ENCODE results near the gene ITGA6.
A peak's percentile ranks its signal among the peaks of the same experiment; 100 is the strongest.

The ITGA6 gene

DNA sequence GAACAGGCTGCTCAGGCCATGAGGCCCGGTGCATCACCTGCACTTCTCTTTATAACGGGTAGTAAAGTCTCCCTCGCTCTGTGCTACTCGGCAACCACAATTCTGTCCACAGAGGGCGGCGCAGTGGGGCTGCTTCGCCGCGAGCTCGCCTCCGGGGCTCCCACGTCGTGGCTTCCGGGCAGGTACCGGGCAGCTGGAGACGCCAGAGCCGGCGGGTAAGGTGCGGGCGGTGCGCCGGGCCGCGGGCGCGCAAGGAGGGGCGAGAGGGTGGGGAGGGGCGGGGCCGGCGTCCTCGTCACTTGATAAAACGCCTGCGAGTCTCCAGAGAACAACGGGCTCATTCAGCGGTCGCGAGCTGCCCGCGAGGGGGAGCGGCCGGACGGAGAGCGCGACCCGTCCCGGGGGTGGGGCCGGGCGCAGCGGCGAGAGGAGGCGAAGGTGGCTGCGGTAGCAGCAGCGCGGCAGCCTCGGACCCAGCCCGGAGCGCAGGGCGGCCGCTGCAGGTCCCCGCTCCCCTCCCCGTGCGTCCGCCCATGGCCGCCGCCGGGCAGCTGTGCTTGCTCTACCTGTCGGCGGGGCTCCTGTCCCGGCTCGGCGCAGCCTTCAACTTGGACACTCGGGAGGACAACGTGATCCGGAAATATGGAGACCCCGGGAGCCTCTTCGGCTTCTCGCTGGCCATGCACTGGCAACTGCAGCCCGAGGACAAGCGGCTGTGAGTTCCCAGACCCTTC is at the start of gene ITGA6:
ITGA6 (plus strand) TSS at position 331 of the 734 bp plus-strand sequence.
- DNase-seq (ENCODE audit: low read depth, low spot score): no peak
- H3K27ac ChIP-seq: peak within 1 kb of the TSS; percentile 95

GRCh38 chr2:172380436-172381274 is 46.7 kb upstream of the ITGA6 start:
- no peak overlapping the region for H3K27ac ChIP-seq
- no peak for DNase-seq (ENCODE audit: low read depth, low spot score)

GRCh38 chr2:172381275-172382027 is 45.9 kb upstream of the ITGA6 start:
- no peak for DNase-seq (ENCODE audit: low read depth, low spot score)
- H3K27ac ChIP-seq: no peak overlapping the region

GRCh38 chr2:172387361-172387760 is 40.0 kb upstream of the ITGA6 start:
- no peak overlapping the region for H3K27ac ChIP-seq
- no peak for DNase-seq (ENCODE audit: low read depth, low spot score)

DNA sequence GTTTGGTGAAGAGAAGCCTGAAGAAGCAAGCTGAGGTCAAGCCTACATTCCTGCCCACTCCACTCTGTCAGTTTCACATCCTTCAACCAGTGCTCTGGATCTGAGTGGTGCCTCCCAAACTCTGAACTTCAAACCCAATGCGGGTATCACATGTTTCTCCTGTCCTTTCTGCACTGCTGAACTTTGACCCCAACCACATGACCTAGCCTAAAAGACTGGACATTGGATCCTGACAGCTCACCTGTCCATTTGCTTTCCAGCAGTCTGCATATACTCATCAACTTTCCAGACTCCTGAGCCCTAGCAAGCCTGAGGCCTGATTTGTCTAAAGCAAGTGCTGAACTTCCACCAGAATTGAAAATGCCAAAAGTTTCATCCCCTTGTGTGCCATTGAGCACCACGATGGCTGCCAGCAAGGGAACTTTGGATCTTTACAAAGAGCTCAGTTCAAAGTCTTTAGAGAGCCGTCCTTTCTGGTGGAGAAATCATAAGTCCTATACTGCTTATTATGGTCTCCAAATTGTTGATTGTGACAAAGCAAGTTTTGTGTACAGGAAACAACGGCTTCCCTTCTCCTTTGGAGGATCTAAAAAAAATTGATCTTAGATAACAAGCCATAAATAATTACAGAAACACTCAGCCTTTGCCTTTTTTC is 37.6 kb upstream of the ITGA6 start:
- no peak overlapping the region for H3K27ac ChIP-seq
- no peak for DNase-seq (ENCODE audit: low read depth, low spot score)

DNA sequence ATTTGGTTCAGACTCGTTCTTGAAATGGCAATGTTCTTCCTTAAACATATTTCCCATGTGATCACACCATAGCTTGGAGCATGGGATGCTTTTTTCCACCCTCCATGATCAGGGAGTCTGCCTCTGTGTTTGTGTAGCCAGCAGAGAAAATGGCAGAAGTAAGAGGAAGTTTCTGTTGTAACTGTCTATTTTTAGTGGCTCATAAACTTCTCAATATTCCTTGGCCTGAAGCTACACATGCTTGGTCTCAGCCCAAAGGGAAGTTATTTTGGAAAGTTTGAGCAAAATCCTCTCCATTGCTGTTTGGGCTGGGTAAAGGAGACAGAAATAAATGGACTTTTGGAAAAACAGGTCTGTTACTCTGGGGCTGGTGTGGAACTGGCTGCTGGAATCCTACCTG is 33.4 kb upstream of the ITGA6 start:
- no peak overlapping the region for H3K27ac ChIP-seq
- DNase-seq (ENCODE audit: low read depth, low spot score): no peak

DNA sequence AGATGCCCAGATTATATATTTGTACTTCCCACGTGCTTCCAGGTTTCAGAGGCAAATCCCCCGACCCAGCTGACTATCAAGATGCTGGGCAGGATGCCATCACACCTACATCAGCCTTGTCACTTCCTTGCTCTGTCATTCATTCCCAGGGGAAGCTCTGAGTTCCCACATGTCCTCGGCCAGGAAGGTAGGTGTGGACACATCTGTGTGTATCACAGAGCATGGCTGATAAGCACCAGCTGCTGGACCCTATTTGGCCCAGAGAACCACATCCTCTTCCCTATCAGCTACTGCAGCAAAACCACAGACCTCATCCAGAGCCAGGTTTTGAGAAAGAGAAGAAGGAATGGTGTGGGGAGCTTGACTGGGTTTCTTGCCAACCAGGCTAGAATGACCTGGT is 31.9 kb upstream of the ITGA6 start:
- no peak overlapping the region for H3K27ac ChIP-seq
- no peak for DNase-seq (ENCODE audit: low read depth, low spot score)

- no peak for DNase-seq (ENCODE audit: low read depth, low spot score)
- H3K27ac ChIP-seq: no peak overlapping the region
Measured at GRCh38 chr2:172397148-172397834, 30.1 kb upstream of the ITGA6 start.

DNA sequence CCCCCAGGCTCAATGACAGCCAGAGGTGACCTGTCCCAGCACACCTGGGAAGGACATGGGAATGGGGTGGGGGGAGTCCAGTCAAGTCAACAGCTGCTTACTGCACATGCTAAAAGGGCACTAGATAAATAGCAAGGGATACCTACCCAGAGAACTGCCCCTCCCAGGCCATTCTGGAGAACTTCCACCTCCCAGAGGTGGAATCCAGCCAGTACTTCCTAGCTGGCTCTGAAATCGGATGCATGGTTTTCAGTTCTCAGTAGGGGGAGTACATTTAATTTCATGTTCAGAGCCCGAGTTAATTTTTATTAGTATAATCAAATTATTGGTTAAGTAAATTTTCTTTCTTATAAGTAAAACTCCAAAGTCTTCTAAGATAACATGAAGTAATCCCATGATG is 28.9 kb upstream of the ITGA6 start:
- DNase-seq (ENCODE audit: low read depth, low spot score): no peak
- H3K27ac ChIP-seq: no peak overlapping the region

GRCh38 chr2:172399765-172400164 is 27.6 kb upstream of the ITGA6 start:
- no peak overlapping the region for H3K27ac ChIP-seq
- no peak for DNase-seq (ENCODE audit: low read depth, low spot score)

GRCh38 chr2:172402198-172402597 is 25.2 kb upstream of the ITGA6 start:
- DNase-seq (ENCODE audit: low read depth, low spot score): no peak
- no peak overlapping the region for H3K27ac ChIP-seq

DNA sequence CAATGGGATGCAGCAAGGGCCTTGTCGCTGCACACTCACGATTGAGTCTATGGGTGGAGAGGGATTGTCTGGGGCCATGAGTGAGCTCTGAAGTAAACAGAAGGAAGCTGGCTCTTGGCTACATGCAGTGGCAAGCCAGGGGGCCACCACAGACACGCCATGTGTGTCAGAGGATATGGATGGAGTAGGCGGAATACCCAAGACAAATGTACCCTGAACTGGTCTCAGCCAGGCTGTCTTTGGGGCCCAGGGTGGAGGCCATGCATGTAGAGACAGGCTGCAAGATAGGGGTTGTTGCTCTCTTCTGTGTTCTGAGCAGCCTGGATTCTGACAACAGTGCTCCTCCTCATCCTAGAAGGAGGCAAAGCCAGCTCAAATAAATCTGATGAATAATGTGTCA is 24.0 kb upstream of the ITGA6 start:
- DNase-seq (ENCODE audit: low read depth, low spot score): peak; percentile 22
- peak overlapping the region; percentile 60 for H3K27ac ChIP-seq

DNA sequence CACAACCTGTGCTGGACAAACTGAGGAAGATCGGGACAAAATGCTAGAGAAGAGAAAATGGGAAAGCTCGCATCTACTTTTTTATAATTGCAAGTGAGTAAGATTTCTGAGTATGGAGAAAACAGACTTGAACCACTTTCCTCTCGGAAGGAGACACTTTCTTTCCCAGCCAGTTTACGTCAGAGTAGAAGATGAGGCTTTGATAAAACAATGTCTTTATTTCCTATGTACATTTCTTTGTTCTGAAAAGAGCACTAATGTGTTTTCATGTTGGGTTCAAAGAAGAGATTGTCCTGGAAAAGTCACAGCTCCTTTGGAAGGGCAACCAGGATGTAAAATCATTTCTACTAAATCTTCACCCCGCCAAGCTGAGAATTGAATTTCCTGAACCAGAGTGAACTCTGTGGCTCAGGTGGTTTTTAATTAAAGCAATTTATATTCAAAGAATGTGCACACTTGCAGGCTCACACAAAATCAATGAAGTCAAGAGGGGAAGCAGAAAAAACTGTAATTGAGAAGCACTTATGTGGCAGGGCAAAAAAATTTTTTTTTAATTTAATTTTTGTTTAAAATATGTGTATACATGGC is 23.4 kb upstream of the ITGA6 start:
- DNase-seq (ENCODE audit: low read depth, low spot score): no peak
- H3K27ac ChIP-seq: peak overlapping the region; percentile 60

GRCh38 chr2:172404824-172405223 is 22.6 kb upstream of the ITGA6 start:
- H3K27ac ChIP-seq: peak overlapping the region; percentile 60
- peak; percentile 40 for DNase-seq (ENCODE audit: low read depth, low spot score)

GRCh38 chr2:172405673-172406072 is 21.7 kb upstream of the ITGA6 start:
- DNase-seq (ENCODE audit: low read depth, low spot score): no peak
- H3K27ac ChIP-seq: no peak overlapping the region

GRCh38 chr2:172408143-172408766 is 19.1 kb upstream of the ITGA6 start:
- DNase-seq (ENCODE audit: low read depth, low spot score): peak; percentile 97
- peak overlapping the region; percentile 83 for H3K27ac ChIP-seq

GRCh38 chr2:172409042-172409441 is 18.3 kb upstream of the ITGA6 start:
- peak; percentile 34 for DNase-seq (ENCODE audit: low read depth, low spot score)
- H3K27ac ChIP-seq: peak overlapping the region; percentile 83

DNA sequence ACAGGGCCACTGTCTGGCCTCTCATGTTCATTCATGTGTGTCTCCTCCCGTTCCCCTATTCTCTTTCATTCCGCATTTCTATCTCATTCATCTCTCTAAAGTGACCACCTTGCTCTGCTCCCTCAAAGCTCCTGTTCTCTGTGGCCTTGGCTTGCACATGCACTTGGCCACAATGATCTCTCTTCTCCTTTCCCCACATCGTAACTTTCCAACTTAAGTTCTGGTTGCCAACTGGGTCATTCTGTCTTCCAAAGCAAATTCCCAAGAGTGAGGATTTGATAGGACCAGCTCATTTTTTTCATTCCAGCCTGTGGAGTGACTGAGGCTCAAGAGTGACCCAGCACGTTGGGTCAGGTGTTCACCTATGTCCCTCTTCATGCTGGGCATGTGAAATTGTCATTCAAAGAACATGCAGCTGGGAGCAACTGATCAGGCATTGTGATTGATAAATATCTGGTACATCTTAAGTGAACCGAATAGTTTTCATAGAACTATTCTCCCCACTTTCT is 14.3 kb upstream of the ITGA6 start:
- no peak for DNase-seq (ENCODE audit: low read depth, low spot score)
- no peak overlapping the region for H3K27ac ChIP-seq
